GM18517 (cell line): ENCODE measurements around the gene SPAG9.

ENCODE experiments used
- ATAC-seq: cut with Tn5 transposase; IDR thresholded peaks from one replicate; pipeline ENCODE4 v1.9.1; 2021; ENCODE audit warnings: mild to moderate bottlenecking, moderate library complexity; ENCODE audit not compliant: unreplicated experiment

The SPAG9 gene

GRCh38 chr17:50995668-50996067, 125.0 kb downstream of the SPAG9 start:
- ATAC-seq = no peak

GRCh38 chr17:50993544-50993943, 127.1 kb downstream of the SPAG9 start:
- no peak for ATAC-seq

- no peak for ATAC-seq
Observed at GRCh38 chr17:50989149-50989548, 131.5 kb downstream of the SPAG9 start.

GRCh38 chr17:50988427-50988826, 132.2 kb downstream of the SPAG9 start:
- ATAC-seq = no peak

- ATAC-seq = no peak
Observed at GRCh38 chr17:50986989-50987660, 133.5 kb downstream of the SPAG9 start.

GRCh38 chr17:50981279-50981678, 139.4 kb downstream of the SPAG9 start:
- no peak for ATAC-seq

- ATAC-seq = no peak
Observed at GRCh38 chr17:50979524-50979927, 141.1 kb downstream of the SPAG9 start.

- ATAC-seq = no peak
Observed at GRCh38 chr17:50977487-50978159, 143.0 kb downstream of the SPAG9 start.

- ATAC-seq = no peak
Observed at GRCh38 chr17:50976951-50977472, 143.7 kb downstream of the SPAG9 start.

- no peak for ATAC-seq
Observed at GRCh38 chr17:50973557-50974494, 146.8 kb downstream of the SPAG9 start.

- no peak for ATAC-seq
Observed at GRCh38 chr17:50972577-50972976, 148.1 kb downstream of the SPAG9 start.

- no peak for ATAC-seq
Observed at GRCh38 chr17:50967795-50968194, 152.9 kb downstream of the SPAG9 start.

- no peak for ATAC-seq
Observed at GRCh38 chr17:50966163-50966666, 154.5 kb downstream of the SPAG9 start.

GRCh38 chr17:50963139-50963538, 157.5 kb downstream of the SPAG9 start:
- ATAC-seq = no peak

GRCh38 chr17:50961282-50962220, 159.1 kb downstream of the SPAG9 start:
- ATAC-seq = no peak

- ATAC-seq = no peak
Observed at GRCh38 chr17:50959341-50959740, 161.3 kb downstream of the SPAG9 start.

GRCh38 chr17:50957600-50958575, 162.8 kb downstream of the SPAG9 start:
- no peak for ATAC-seq

- no peak for ATAC-seq
Observed at GRCh38 chr17:50956750-50957523, 163.7 kb downstream of the SPAG9 start.
